ENCODE measurements around the gene PRR3.

The PRR3 gene

GRCh38 chr6:30537931-30538330, 19.2 kb upstream of the PRR3 start:
- DNase-seq (ENCODE audit: low spot score) = no peak

GRCh38 chr6:30541515-30542403, 15.3 kb upstream of the PRR3 start:
- peak; percentile 89 for DNase-seq (ENCODE audit: low spot score)

- peak; percentile 63 for DNase-seq (ENCODE audit: low spot score)
These were observed 14.7 kb upstream of the PRR3 start for GRCh38 chr6:30542404-30542725.

GRCh38 chr6:30542915-30543314, 14.2 kb upstream of the PRR3 start:
- DNase-seq (ENCODE audit: low spot score) = peak; percentile 59

GRCh38 chr6:30543821-30544220, 13.3 kb upstream of the PRR3 start:
- no peak for DNase-seq (ENCODE audit: low spot score)

- DNase-seq (ENCODE audit: low spot score) = peak; percentile 88
These were observed 12.3 kb upstream of the PRR3 start for GRCh38 chr6:30544666-30545272.

- no peak for DNase-seq (ENCODE audit: low spot score)
These were observed 9.6 kb upstream of the PRR3 start for GRCh38 chr6:30547454-30547853.

GRCh38 chr6:30548375-30548774, 8.7 kb upstream of the PRR3 start:
- no peak for DNase-seq (ENCODE audit: low spot score)

- no peak for DNase-seq (ENCODE audit: low spot score)
These were observed 2.7 kb upstream of the PRR3 start for GRCh38 chr6:30554404-30554803.

GRCh38 chr6:30554962-30555815, 1.9 kb upstream of the PRR3 start:
- no peak for DNase-seq (ENCODE audit: low spot score)

- DNase-seq (ENCODE audit: low spot score) = no peak
These were observed 1.4 kb upstream of the PRR3 start for GRCh38 chr6:30555816-30556065.

GRCh38 chr6:30556066-30556905, 809 bp upstream of the PRR3 start, which contains the start of gene GNL1:
TSS of gene GNL1 (minus strand) at chr6:30556489. CDS start at chr6:30556203, 286 bp downstream.
- DNase-seq (ENCODE audit: low spot score) = peak; percentile 79

GRCh38 chr6:30557683-30557981, 537 bp downstream of the PRR3 start:
- DNase-seq (ENCODE audit: low spot score) = no peak

GRCh38 chr6:30560930-30561329, 3.8 kb downstream of the PRR3 start:
- no peak for DNase-seq (ENCODE audit: low spot score)

GRCh38 chr6:30562470-30563425, 5.7 kb downstream of the PRR3 start:
- DNase-seq (ENCODE audit: low spot score) = no peak

- no peak for DNase-seq (ENCODE audit: low spot score)
These were observed 7.0 kb downstream of the PRR3 start for GRCh38 chr6:30564114-30564513.

GRCh38 chr6:30565772-30566171, 8.7 kb downstream of the PRR3 start:
- DNase-seq (ENCODE audit: low spot score) = no peak

GRCh38 chr6:30568245-30568644, 11.2 kb downstream of the PRR3 start:
- no peak for DNase-seq (ENCODE audit: low spot score)

- DNase-seq (ENCODE audit: low spot score) = no peak
These were observed 13.2 kb downstream of the PRR3 start for GRCh38 chr6:30570263-30570662.

GRCh38 chr6:30570740-30571074, 13.6 kb downstream of the PRR3 start:
- DNase-seq (ENCODE audit: low spot score) = no peak

GRCh38 chr6:30571075-30571761, 14.1 kb downstream of the PRR3 start, which contains the start of gene ABCF1:
TSS of gene ABCF1 (plus strand) at chr6:30571442. CDS start at chr6:30571488, 46 bp downstream.
- DNase-seq (ENCODE audit: low spot score) = peak; percentile 96

Measured in kidney capillary endothelial cell (primary cell).